HG02852 (cell line): Measurements from ENCODE around the gene TMEM200C.

Experiments used
- ATAC-seq: cut with Tn5 transposase; IDR thresholded peaks from one replicate; pipeline ENCODE4 v1.9.1; 2021; ENCODE audit warnings: mild to moderate bottlenecking, moderate library complexity; ENCODE audit not compliant: unreplicated experiment

Gene TMEM200C

DNA sequence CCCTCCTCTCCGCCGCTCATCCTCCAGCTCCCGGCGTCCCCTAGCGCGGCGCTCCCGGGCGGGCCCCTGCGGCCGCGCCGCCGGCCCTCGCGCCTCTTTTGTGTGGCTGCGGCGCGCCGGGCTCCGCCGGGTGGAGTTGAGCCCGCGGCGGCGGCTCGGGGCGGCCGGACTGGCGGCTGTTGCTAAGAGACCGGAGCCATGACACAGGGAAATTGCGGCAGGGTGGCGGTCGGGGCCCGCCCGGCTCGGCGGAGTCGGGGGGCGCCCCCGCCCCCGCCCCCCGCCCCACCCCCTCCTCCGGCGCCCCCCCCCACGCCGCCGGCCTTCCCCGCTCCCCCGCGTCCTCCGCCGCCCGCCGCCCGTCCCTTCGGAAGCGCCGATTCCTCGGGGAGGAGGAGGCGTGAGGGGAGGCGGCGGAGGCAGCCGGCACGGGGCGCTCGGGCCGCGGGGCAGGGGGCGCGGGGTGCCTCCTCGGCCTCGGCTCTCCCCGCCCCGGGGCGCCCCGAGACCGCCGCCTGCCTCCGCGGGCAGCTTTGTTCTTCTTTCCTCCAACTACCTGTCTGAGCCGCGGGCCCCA, at the start of gene TMEM200C:
Gene TMEM200C, minus strand, starts transcription at position 224 of the 577 bp plus-strand sequence. CDS start 3,459 bp downstream, outside the sequence.
- peak; percentile 38 for ATAC-seq

DNA sequence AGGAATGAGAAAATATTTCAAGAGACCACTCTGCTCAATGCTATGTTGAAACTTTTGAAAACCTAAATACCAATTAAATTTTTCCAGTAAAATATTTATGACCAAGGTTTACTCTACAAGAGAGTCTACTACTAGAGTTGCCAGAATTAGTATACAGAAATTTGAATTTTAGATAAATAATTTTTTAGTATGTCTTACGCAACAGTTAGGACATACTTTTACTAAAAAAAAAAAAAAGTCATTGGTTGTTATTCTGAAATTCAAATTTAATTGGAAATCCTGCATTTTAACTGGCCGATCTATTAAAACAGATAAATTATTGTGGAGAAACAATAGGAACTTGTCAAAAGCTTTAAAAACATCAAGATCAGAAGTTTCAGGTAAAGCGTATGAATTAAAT, 49.1 kb upstream of the TMEM200C start:
- ATAC-seq, result no peak

DNA sequence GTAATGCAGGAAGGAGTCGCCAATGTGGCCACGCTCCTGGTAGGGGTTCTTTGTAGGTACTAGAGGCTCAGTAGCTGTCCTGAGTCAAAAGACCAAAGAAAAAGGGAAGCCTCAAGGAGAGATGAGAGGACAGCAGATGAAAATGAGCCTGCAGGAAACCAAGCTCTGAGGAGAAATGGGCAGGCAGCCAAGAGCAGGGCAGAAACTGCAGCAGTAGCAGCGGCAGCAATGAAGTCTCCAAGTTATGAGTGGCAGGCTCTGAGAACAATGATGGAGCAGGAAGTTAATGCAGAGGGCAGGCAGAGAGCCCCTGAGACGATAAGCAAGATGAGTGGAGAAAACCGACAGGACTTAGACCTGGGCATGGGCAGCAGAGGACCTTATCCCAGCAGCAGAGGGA, 48.2 kb upstream of the TMEM200C start:
- no peak for ATAC-seq

DNA sequence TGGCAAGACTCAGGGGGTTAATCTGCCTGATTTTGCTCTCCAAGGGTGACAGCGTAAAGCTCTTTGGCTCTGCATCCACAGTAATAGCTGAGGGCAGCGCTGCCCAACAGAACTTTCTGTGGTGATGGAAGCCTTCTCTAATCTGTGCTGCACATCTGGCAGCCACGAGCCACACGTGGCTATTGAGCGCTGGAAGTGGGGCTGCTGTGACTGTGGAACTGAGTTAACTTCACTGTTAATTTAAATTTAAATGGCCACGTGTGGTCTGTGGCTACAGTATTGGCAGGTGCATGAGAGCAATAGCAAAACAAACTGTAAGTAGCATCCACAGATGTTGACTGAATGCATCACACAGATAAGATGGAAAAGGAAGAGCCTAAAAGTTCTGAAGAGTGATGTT, 47.3 kb upstream of the TMEM200C start:
- ATAC-seq, result no peak

DNA sequence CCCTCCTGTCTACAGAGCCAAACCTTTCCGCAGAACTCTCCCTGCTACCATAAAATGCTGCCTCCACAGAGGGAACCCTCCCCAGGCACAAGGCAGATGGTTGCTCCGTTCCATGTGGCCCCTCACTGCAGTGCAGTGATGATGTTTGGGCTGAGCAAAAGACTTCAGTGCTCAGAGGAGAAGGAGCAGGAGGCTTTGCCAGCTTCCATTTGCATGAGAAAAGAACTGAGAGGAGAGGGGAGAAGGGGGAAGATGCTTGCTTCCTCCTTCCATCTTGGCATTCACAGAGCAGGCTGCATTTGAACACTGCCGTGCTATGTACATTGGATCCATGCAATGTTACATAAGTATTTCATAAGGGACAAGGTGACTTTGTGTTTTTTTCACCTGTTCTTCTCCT, 46.6 kb upstream of the TMEM200C start:
- no peak for ATAC-seq

DNA sequence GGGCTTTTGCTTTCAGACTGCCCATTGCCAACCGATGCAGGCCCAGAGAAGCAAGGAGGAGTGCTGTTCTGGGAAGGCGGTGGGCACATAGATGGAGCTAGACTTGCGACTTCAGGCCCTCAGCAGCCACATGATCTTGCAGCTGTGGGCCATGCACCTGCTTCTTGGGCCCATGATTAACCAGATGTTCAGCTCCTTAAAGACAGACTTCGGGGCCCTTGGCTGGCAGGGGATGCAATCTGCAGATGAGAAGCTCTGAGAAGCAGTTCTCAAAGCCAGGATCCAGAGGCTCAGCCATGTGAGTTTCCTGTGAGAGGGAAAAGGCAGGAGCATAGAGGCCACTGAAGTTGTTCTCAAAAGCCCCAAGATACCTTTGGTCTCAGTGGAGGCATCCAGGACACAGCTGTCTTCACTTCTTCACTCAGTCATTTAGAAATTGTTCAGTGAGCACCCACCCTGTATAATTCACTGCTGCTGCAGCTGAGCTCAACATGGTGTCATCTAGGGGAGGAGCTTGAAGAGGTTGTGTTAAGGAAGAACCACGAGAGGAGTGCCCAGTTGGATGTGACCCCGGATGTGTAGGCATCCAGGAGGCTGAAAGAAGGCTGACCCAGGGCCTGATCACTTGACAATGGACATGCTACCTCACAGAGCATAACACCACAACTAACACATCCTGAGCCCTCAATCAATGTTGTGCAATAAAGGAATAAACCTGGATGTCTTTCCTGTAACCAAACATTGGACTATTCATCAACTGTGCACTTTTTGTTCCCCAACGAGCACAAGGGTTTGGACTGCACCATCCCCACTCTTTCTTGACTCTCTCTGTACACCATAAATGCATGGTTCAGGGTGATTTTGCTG, 44.7 kb upstream of the TMEM200C start:
- no peak for ATAC-seq

DNA sequence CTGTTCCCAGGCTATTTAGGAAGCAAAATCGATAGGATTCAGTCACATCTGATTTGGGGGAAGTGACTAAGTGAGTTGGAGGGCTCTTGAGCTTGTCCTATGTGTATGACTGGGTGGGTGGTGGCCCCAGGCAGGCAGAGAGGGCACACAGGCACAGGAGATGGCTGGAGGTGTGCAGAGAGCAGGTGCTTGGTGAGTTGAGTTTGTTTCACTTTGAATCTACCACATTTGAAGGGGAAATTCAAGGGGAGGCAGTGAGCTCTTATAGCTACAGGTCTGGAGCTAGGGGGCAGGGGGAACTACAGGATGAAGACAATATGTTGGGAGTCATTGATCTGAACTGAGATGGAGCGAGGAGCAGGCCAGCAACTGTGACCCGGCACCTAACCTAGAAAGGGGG, 42.5 kb upstream of the TMEM200C start:
- peak; percentile 51 for ATAC-seq

DNA sequence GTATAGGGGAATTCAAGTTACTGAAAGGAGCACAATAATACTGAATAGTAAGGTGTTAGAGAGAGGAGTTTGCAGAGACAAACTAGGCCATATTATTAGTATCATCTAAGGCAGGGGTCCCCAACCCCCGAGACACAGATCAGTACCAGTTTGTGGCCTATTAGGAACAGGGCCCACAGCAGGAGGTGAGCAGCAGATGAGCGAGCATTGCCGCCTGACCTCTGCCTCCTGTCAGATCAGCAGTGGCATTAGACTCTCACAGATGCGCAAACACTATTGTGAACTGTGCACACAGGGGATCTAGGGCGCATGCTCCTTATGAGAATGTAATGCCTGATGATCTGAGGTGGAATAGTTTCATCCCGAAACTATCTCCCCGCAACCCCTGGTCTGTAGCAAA, 41.8 kb upstream of the TMEM200C start:
- ATAC-seq, result no peak

DNA sequence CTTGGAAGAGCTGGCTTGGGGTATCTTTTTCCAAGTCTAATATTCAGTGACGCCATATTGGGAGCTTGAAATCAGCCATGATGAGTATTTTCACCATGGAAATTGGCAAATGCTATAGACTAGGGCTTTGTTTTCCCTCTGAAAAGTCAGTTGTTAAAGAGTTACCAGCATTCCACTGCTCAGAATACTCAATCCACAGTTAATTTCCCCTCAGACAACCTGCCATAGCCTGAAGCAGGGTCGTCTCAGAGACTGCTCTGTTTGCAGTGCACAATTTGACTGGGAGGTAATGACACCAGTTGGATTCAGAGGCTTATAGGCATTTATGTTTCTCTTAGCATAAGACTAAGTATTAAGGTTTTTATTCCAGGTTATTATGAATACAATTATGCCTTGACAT, 35.5 kb upstream of the TMEM200C start:
- ATAC-seq, result no peak

DNA sequence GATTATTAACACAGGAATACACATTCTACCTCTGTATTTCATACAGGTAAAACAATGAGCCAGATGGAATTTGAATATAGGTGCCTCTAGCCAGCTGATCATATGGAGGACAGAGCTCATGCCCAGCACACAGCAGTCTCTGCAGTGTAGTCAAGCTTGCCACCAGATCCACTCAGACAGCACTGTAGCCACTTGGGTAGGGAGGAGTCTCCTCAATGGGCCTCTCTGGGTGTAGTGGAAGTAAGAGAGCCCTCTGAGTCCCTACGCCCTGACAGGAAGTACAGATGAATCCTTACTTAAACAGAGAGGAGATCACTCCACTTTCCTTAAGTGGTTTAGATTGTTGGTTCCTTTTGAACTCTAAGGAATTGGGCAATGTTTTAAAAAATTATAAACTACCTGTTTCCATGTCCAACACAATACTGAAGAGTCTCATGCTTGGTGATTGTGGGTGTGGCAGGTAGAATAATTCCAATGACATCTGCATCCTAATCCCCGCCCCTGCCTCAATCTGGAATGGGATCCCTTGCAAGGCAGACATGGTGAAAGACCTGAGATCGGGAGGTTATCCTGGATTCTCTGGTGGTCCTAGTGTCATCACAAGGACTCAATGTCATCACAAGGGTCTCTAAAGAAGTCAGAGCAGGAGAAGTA, 23.0 kb upstream of the TMEM200C start:
- no peak for ATAC-seq

DNA sequence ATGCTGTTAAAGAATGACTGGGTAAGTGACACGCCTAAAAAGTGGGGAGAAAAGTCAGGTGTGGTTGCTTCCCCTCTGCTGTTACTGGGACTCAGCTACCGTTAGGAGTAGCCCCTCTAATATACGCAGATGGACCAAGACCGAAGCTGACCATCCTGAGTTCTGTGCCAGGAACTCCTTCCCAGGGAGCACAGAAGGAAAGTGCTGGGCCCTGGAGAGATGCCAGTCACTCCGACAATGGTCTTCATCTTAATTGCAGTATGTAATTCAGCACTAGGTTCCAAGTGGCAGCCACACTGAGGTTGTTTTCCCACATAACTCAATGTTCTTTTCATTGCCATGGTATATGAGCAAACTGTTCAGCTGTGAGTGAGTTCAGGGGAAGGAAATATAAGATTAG, 19.6 kb upstream of the TMEM200C start:
- no peak for ATAC-seq

DNA sequence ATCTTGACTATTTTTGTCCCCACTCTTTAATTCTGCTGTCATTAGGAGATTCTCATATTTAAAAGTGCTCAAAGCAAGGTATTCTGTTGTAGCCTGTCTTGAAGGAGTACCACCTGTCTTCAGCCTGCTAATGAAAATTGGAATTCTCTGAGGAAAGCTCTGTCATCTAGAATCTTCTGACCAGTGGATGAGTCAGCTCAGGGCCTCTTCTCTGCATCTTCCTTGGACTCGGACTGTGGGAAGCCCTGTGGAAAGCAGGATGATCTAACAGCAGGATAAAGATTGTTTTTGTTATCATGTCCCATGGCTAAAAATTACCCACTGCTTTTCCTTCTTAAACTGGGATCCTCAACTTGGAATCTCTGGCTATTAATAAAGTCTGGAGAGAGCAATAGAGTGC, 18.7 kb upstream of the TMEM200C start:
- ATAC-seq, result no peak

DNA sequence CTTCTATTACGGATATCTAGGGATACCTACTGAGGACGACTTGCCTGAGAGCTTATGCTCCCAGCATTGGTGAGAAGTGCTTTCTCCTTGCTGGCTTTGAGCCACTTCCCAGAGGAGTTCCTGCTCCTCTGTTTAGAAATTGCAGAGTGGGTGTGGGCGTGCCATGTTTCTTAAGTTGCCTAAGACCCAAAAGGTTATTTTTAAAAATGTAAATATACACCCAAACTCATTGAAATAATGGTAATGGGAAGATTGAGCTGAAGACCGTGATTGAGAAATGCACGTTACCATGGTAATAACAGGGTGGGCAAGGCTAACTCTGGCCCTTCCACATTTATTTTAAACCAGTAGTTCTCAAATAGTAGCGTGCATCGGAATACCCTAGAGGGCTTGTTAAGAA, 17.2 kb upstream of the TMEM200C start:
- ATAC-seq, result no peak

DNA sequence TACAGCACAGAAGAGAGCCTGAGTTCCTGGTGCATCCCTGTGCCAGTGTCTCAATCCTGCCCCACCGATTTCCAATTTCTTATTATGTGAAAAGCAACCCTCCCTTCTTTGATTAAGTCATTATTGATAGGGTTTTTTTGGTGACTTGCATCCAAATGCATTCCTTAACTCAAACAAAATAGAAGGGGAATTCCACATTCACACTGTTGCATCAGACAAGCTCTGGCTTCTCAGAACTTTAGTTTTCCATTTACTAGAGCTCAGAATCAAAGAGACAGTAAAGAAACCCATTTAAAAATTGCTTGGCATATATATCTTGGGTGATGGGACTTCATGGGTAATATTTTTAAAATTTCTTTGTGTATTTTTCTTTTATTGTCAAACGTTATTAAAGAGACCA, 13.8 kb upstream of the TMEM200C start:
- no peak for ATAC-seq

DNA sequence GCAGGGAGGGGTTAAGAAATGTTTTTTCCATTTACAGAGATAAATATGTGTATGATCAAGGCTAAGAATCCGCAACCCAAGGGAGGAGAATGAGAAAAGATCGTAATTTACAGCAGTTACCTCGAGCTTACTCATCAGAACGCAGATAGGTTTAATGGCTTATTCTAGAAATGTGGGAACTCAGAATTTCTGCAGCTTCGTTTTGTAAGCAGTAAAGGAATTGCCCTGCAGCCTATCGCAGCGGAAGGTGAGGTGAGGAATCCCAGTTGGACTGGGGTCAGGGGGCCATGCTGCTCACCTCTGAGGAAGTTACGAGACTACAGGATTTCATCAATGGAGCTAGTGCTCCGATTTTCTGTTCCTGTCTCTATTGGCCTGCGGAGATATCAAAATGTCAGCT, 8.1 kb upstream of the TMEM200C start:
- ATAC-seq, result no peak

DNA sequence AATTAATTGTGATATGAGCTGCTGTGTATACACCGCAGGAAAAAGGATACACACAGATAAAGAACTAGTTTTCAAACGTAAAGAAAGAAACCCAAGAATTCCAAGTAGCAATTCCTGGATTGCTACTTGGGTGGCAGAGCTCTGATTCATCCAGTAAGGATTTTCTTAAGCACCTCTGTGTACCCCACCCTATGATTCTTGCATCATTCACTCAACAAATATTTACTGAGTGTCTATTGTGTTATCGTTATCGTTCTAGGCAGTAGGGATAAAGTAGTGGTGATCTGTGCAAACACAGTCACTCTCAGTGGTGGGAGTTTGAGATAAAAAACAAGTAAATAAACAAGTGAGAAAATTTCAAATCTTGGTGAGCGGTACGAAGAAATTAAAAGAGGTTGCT, 4.9 kb upstream of the TMEM200C start:
- no peak for ATAC-seq

DNA sequence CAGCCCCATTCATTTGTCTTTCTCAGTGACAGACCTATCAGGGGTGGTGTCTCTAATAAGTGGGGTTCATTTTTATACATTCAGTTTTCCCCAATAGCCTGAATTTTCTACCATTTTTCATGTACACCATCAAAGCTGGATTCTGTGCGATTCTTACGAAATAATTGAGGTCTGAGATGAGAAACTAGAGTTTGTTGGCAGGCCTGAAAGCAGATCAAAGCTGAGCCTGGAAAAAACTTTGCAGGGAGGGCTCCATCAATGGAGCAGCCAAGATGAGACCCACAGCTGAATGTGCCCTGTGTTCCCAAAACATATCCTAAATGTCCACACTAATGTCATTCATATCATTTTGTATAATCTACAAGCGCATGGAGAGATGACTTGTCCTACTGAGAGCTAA, 4.5 kb upstream of the TMEM200C start:
- no peak for ATAC-seq

DNA sequence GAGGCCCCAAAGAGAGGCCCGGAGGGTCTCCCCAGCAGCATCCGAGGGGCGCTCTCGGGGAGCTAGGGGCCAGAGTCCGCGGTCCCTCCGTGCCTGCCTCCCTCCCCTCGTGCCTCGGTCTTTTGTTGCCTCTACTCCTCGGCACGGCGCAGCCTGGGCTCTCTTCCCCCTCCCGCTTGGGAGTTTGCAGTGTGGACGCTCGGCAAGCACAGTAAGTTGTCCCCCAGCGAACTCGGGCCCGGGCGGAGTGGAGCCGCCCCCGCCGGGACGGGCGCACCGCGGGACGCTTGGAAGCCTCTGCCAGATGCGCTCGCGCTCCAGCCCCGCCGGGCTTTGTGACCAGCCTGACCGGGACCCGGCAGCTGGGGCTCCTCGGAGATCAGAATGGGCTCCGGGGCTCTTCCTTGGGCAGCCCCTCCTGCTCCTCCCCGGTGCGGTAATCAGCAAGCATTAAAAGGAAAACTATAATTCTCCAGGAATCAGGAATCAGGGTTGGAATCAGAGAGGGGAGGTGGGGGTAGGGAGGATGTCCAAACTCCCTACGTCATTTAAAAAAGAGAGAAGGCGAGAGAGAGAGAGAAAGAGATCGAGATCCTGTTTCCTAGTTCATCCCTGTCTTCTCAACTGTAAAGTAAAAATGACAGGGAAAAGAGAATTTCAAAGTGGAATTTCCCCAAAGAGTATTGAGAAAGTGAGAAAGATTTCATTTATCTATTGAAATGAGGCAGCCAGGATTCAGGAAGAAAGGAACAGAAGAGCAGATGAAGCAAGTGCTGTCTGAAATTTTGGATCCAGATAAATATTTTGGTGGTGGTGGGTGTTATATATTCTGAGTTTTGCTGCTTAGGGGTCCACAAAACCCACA, 786 bp upstream of the TMEM200C start:
- ATAC-seq, result peak; percentile 25

DNA sequence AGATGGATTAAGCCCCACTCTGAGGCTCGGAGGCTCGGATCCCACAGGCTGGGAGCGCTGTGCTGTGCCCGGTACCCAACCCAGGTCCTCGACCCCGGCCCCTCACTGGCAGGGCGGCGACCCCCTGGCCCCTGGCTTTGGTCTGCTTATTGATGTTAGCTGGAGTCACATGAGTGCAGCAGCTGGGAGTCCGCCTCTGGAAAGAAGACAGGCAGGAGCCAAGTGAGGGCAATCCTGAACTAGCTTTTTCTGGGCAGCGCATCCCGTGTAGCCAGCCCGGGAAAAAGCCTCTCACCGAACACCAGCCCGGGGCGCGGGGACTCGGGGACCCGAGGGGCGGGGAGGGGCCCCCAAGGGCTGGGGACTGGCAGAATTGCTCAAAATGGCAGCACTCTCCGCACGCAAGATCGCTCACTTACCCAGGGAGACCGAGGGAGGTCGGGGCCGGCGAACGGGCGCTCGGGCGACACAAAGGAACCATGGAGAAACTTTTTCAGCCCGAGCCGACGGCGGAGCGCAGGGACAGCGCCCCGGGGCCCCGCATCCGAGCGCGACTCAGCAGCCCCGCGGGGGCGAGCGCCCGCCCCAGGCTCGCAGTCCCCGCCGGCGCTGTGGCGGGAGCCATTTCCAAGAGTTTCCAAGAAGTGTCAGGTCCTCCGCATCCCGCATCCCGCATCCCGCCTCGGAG, 567 bp downstream of the TMEM200C start:
- no peak for ATAC-seq

DNA sequence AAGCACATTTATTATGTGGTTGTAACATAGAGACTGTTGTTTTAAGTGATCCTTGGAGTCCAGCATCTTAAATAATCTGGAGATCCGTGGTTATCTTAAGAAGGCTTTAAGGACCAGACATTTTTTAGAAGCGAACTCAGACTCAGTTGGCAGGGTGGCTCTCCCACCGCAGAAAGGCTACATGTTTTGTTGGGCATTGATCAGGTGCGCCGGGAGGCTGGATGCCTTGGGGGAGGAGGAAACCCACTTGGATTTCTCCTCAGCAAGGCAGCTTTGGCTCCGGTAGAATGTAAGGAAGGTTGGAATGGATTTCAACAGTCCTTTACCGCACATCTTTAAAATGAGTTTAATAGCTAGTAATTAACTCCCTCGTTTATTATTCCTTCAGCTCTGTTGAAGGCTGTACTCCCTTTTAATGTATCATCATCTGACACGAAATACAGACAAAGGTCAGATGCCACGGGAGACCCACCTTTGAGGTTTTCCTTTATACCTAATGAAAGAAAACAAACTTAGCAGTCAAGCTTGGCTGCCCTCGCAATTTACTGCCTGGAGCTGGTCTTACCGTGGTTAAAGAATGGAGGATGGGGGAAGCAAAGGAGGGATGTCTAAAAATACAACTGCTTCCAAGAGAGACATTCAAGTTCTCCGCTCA, 1.2 kb downstream of the TMEM200C start:
- ATAC-seq, result no peak
